Suprapubic skin (tissue), 4 donors: ENCODE data around the gene KCNT1. TPM values are rescaled to one million over a fixed set of nuclear protein-coding genes. Genes with fewer than 3 reads are reported as not detected.

Experiments
- DNase-seq, 2 donors: peaks; one replicate each; pipeline ENCODE4 v3.0.0-alpha.2; 2019; ENCODE audit warnings: low spot score in 2 of 2
- H3K27ac ChIP-seq: fragments of 200-600 bp; sonication (generic); one replicate; pipeline ENCODE4 v1.5.1; 2019
- H3K27me3 ChIP-seq: fragments of 200-600 bp; sonication (generic); one replicate; pipeline ENCODE4 v1.5.1; 2019
- H3K36me3 ChIP-seq: fragments of 200-600 bp; sonication (generic); one replicate; pipeline ENCODE4 v1.5.1; 2019
- H3K4me1 ChIP-seq: fragments of 200-600 bp; sonication (generic); one replicate; pipeline ENCODE4 v1.5.1; 2019
- H3K4me3 ChIP-seq: fragments of 200-600 bp; sonication (generic); one replicate; pipeline ENCODE4 v1.5.1; 2019; ENCODE audit warnings: mild to moderate bottlenecking
- H3K9me3 ChIP-seq: fragments of 200-600 bp; sonication (generic); one replicate; pipeline ENCODE4 v1.5.1; 2019
- EP300 ChIP-seq: sonication (generic); formaldehyde crosslinking; IDR thresholded peaks from one replicate; pipeline ENCODE4 v1.6.1; 2017; ENCODE audit warnings: antibody characterized with exemption
- POLR2A ChIP-seq, 2 donors: fragments of 450-650 bp; IDR thresholded peaks; one replicate each; pipeline ENCODE4 v1.6.1; 2017; ENCODE audit warnings: antibody characterized with exemption in 2 of 2, mild to moderate bottlenecking in 2 of 2, moderate library complexity in 2 of 2
- POLR2AphosphoS5 ChIP-seq, 3 donors: sonication (generic); formaldehyde crosslinking; IDR thresholded peaks; one replicate each; pipeline ENCODE4 v1.6.1; 2017; ENCODE audit warnings: antibody characterized with exemption in 3 of 3
- WGBS: methylation state at CpG from one replicate; pipeline ENCODE4 v1.1.5; 2018; 5-methylcytosine and 5-hydroxymethylcytosine counted together
- total RNA-seq, 4 donors: library from RNA; depleted of rRNA; stranded (reverse); fragments of >200 nt; gene quantifications; one replicate each; pipeline ENCODE4 v1.1.0, GENCODE V29; 2016
- TF ChIP-seq, protein P1 (sequence below), 2 donors: fragments of 200-600 bp in 1 of 2; fragments of 450-650 bp in 1 of 2; sonication (generic) in 1 of 2; IDR thresholded peaks; one replicate each; pipeline ENCODE4 v1.5.1; 2016 to 2019; ENCODE audit warnings: antibody characterized with exemption in 2 of 2, mild to moderate bottlenecking in 1 of 2, moderate library complexity in 1 of 2

Gene KCNT1
- total RNA-seq, 4 donors from 2014 or later, result 0.10 to 0.23 TPM; not detected in 2

DNA sequence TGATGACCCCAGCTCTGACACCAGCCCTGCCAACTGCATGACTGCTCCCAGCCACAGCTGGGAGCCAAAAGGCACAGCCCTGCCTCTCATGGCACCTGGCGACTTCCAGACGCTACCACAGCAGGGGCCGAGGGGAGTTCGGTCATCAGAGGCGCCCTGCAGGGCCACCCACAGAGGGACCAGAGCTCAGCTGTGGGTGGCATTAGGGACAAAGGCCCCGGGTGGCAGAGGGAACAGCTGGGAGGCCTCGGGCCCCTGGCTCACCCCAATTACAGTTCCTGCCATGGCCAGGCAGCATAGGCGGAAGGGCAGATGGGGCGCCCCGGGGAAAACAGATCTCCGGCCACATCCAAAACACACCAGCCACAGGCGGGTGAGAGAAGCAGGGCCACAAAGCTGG, 6.3 kb upstream of the KCNT1 start:
- no CpG with 5 or more reads among the region's 12 CpGs for WGBS
- peaks cover 59% of the 10 kb centered on the region for H3K27me3 ChIP-seq

DNA sequence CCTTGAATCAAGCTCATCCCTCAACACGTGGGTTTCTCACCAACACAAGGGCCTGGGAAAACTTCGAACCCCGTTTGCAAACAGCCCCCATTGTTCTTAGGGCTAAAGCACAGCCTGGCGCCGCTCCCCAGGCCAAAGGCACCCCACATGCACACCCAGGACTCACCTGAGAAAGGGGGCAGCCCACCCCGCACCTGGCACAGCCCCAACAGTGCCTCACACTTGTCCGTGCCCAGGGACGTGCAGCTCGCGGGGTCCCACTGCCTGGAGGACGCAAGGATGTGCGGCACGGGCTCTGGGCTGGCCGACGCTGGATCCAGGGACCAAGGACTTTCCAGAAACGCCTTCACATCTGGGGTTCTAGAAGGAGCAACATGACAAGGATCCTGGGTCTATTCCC, 5.5 kb upstream of the KCNT1 start:
- no peak overlapping the region for H3K4me3 ChIP-seq
- WGBS, result 72% methylated on average over 15 of the region's 16 CpGs
- no peaks in the 10 kb centered on the region for H3K36me3 ChIP-seq
- no peak for DNase-seq
- H3K27me3 ChIP-seq, result peaks cover 63% of the 10 kb centered on the region
- no peaks in the 10 kb centered on the region for H3K9me3 ChIP-seq
- no peak overlapping the region for H3K27ac ChIP-seq
- TF ChIP-seq POLR2A (IDR thresholded peaks at IDR 0.05), result no peak
- H3K4me1 ChIP-seq, result peaks cover 2% of the 10 kb centered on the region

More for the DNA sequence above, 6.3 kb upstream of the KCNT1 start:
- Histone ChIP-seq H3K9me3 (no peaks in the 10 kb centered on the region), H3K36me3 (no peaks in the 10 kb centered on the region), H3K4me1 (no peaks in the 10 kb centered on the region), H3K4me3 (no peak overlapping the region), H3K27ac (no peak overlapping the region)
- TF ChIP-seq POLR2AphosphoS5 (IDR thresholded peaks at IDR 0.05), result no peak
- TF ChIP-seq EP300, result no peak
- TF ChIP-seq POLR2A (IDR thresholded peaks at IDR 0.05), result no peak
- TF ChIP-seq, protein P1, sequence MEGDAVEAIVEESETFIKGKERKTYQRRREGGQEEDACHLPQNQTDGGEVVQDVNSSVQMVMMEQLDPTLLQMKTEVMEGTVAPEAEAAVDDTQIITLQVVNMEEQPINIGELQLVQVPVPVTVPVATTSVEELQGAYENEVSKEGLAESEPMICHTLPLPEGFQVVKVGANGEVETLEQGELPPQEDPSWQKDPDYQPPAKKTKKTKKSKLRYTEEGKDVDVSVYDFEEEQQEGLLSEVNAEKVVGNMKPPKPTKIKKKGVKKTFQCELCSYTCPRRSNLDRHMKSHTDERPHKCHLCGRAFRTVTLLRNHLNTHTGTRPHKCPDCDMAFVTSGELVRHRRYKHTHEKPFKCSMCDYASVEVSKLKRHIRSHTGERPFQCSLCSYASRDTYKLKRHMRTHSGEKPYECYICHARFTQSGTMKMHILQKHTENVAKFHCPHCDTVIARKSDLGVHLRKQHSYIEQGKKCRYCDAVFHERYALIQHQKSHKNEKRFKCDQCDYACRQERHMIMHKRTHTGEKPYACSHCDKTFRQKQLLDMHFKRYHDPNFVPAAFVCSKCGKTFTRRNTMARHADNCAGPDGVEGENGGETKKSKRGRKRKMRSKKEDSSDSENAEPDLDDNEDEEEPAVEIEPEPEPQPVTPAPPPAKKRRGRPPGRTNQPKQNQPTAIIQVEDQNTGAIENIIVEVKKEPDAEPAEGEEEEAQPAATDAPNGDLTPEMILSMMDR (IDR thresholded peaks at IDR 0.05), result no peak
- DNase-seq, result no peak

DNA sequence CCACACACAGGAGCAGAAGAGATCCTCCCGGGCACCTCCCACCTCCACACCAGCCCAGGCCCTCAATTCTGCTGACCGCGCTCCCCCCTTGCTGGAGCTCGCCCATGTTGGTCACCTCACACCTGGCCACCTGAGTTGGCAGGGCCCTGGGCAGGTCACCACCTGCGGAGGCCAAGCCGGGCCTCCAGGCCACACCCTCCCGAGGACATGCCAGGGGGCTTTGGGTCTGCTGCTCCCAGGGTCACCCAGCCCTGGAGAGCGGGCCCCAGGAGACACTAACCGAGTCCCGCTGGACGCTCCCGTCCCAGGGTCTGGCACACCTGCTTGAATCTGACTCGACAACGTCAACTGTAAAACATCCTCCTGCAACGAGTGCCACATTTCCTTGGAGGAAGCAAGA, 4.8 kb upstream of the KCNT1 start:
- H3K27me3 ChIP-seq, result peaks cover 69% of the 10 kb centered on the region

DNA sequence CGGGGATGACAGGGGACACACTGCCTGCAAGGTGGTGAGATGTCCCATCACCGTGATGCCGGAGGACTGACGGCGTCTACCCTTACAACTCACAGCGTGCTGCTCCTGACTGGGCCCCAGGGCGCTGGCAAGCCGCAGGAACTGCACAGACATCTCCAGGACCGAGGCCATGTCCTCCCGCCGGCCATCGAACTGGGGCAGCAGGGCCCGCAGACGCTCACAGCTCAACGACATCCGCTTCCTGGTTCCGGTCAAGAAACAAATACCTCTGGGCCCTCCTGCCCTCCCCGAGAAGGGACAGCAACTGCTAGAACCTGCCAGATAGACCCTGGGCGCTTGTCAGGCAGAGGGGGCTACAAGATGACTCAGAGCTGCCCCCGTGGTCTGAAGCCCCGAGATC, 3.7 kb upstream of the KCNT1 start:
- H3K27me3 ChIP-seq, result peaks cover 69% of the 10 kb centered on the region

More for the DNA sequence above, 4.8 kb upstream of the KCNT1 start:
- H3K4me3 ChIP-seq, result no peak overlapping the region
- no peak for TF ChIP-seq POLR2A (IDR thresholded peaks at IDR 0.05)
- no peaks in the 10 kb centered on the region for H3K9me3 ChIP-seq
- H3K27ac ChIP-seq, result no peak overlapping the region
- DNase-seq, result no peak
- H3K36me3 ChIP-seq, result no peaks in the 10 kb centered on the region
- WGBS, result 75% methylated on average over 15 of the region's 15 CpGs
- peaks cover 9% of the 10 kb centered on the region for H3K4me1 ChIP-seq

DNA sequence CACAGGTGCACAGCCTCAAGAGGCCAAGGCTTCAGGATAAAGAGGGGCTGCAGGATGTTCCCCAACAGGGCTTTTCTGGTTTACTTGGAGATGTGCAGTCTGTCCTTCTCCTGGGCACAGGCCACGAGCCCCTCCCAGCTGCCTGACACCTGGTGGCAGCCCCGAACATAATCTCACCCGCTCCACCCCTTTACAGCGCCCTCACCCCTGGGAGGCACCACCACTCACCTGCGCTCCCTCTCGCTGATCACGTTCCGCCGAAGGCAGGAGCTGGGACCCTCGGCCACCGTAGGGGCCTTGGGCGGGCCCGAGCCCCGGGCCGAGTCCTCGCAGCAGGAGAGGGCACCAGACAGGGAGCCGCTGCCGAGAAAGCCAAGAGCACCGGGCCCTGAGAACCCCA, 3.2 kb upstream of the KCNT1 start:
- H3K4me1 ChIP-seq, result peaks cover 13% of the 10 kb centered on the region
- no peak overlapping the region for H3K4me3 ChIP-seq
- TF ChIP-seq POLR2A (IDR thresholded peaks at IDR 0.05) (no peak), EP300 (no peak), POLR2AphosphoS5 (IDR thresholded peaks at IDR 0.05) (no peak)
- TF ChIP-seq, protein P1 (IDR thresholded peaks at IDR 0.05), result no peak
- H3K36me3 ChIP-seq, result no peaks in the 10 kb centered on the region
- H3K27ac ChIP-seq, result no peak overlapping the region
- H3K9me3 ChIP-seq, result no peaks in the 10 kb centered on the region
- 60% methylated on average over 16 of the region's 19 CpGs for WGBS
- DNase-seq, result no peak
- H3K27me3 ChIP-seq, result peaks cover 69% of the 10 kb centered on the region

More for the DNA sequence above, 3.7 kb upstream of the KCNT1 start:
- DNase-seq, result no peak
- WGBS, result 57% methylated on average over 1 of the region's 21 CpGs
- Histone ChIP-seq H3K36me3 (no peaks in the 10 kb centered on the region), H3K4me3 (no peak overlapping the region), H3K4me1 (peaks cover 13% of the 10 kb centered on the region), H3K9me3 (no peaks in the 10 kb centered on the region), H3K27ac (no peak overlapping the region)
- TF ChIP-seq POLR2AphosphoS5 (IDR thresholded peaks at IDR 0.05), result no peak
- TF ChIP-seq POLR2A (IDR thresholded peaks at IDR 0.05), result no peak
- TF ChIP-seq EP300, result no peak
- TF ChIP-seq, protein P1 (IDR thresholded peaks at IDR 0.05), result no peak

DNA sequence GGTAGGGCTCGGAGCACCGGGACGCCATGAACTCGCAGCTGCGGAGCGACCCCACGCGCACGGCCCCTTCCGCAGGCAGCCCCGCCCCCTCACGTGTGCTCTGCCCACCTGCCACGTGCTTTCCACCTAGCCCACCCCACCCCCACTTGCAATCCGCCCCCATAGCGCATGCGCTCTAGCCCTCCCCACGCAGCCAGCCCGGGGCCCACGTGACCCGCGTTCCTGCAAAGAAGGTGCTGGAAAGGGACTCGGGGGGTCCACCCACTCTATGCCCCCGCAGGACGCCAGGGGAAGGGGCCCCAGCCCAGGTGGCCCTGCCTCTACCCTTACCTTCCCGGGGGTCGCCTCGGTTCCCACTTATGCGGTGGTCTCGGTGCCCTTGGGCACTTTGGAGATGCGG, 2.5 kb upstream of the KCNT1 start, which contains the start of gene SOHLH1:
Gene SOHLH1 (minus strand): TSS at position 42 of the 400 bp plus-strand sequence. CDS start 14 bp downstream, at position 28.
- 87% methylated on average over 19 of the region's 30 CpGs for WGBS

More for the DNA sequence above, 2.5 kb upstream of the KCNT1 start, which contains the start of gene SOHLH1:
- H3K4me1 ChIP-seq, result peaks cover 13% of the 10 kb centered on the region
- H3K27me3 ChIP-seq, result peaks cover 70% of the 10 kb centered on the region
- no peaks in the 10 kb centered on the region for H3K9me3 ChIP-seq
- no peaks in the 10 kb centered on the region for H3K36me3 ChIP-seq
- H3K27ac ChIP-seq, result no peak within 1 kb of the TSS
- H3K4me3 ChIP-seq, result no peak within 1 kb of the TSS
- TF ChIP-seq POLR2AphosphoS5 (IDR thresholded peaks at IDR 0.05) (no peak), EP300 (no peak), POLR2A (IDR thresholded peaks at IDR 0.05) (no peak)
- TF ChIP-seq, protein P1 (IDR thresholded peaks at IDR 0.05), result no peak
- no peak for DNase-seq
